HG03108 (cell line): ENCODE measurements around the gene GGTLC2.
"Not testable (repeated sequence)": the region's sequence is repeated elsewhere in the genome, so short reads cannot be mapped to it uniquely, and the experiment has no call there.

Experiments used
- ATAC-seq: cut with Tn5 transposase; IDR thresholded peaks from one replicate; pipeline ENCODE4 v1.9.1; 2021; ENCODE audit warnings: moderate library complexity; ENCODE audit not compliant: unreplicated experiment

GGTLC2 gene

DNA sequence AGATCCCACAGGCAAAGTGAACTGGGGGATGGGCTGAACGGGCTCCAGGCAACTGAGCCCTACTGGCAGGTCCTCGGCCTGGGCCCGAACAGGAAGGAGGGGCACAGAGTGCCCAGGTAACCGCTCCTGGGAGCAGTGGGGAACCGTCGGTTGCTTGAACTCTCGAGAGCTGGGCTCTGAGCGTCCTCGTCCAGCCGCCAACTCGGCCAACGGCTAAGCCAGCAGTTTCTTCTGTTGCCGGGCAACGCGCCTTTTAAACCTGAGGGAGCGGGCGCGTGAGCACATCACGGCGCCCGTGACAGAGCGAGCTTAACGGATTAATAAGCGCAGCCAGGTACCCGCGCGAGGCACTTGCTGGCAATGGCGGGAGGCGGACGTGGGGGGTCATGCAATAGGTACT, at the start of gene GGTLC2:
Gene GGTLC2 (plus strand): TSS at position 301 of the 400 bp plus-strand sequence. CDS start 1,732 bp downstream, outside the sequence.
- ATAC-seq, result not testable (repeated sequence)

DNA sequence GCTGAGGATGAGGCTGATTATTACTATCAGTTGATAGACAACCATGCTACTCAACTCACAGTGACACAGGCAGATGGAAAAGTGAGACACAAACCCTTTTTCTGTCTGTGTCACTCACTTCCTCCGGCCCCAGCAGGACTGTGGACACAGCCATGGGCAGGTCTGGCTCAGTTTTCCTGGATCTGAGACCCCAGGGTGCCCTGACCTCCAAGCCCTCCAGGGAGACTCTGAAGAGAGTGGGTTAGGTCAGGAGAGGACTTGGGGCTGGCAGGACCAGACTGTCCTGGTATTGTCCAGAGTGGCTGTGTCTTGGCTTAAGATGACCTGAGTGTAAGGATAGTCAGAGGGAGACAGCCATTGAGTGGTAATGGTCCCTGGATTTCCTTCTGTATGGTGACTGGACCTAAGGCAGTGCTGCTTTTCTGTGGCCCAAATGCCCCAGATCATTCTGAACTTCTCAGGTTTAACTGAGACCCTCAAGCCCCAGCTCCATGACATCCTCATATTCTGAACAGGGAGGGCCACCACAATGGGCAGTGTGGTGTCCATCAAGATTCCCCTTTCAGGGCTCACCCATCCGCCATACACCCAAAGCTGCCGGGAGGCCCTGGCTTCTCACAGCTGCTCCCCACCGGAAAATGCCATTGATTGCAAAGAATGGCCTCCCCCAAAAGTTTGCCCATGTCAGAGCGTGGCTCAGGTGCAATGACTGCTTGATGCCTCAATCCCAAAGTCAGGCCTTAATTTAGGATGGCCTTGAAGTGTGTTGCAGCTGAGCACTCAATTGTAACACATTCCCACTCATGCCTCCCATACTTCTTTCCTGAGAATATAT, 49.2 kb upstream of the GGTLC2 start:
- no peak for ATAC-seq

DNA sequence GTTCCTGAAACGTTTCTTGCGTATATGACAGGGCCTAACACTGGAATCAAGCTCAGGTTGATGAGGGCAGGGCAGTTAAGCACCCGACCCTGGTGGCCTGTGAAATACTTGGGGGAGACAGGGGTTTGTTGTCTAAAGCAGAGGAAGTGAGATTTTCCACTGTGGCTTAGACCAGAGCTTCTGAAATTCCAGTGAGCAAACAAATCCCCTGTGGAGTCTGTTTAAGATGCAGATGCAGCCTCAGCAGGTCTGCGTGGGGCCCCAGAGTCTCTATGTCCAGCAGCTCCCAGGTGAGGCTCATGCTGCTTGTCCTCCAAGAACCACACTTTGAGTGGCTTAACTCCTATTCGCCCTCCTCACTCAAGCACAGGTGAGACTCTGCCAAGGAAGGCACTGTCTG, 46.3 kb upstream of the GGTLC2 start:
- no peak for ATAC-seq

DNA sequence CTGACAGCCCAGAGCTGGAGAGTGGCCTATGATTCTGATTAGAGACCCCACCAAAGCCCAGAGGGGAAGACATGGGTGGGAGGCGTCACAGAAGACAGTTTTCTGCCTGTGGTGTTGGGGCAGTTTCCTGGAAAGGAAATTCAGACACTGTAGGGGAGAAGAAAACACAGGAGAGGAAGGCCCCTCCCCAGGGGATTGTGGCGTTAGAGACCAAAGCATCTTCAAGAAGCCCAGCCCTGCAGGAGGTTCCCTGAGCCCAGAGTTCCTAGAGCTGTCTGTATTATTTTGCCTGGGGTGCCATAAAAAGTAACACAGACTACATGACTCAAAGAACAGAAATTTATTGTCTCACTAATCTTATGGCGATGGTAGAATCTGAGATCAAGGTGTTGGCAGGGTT, 45.2 kb upstream of the GGTLC2 start:
- no peak for ATAC-seq

DNA sequence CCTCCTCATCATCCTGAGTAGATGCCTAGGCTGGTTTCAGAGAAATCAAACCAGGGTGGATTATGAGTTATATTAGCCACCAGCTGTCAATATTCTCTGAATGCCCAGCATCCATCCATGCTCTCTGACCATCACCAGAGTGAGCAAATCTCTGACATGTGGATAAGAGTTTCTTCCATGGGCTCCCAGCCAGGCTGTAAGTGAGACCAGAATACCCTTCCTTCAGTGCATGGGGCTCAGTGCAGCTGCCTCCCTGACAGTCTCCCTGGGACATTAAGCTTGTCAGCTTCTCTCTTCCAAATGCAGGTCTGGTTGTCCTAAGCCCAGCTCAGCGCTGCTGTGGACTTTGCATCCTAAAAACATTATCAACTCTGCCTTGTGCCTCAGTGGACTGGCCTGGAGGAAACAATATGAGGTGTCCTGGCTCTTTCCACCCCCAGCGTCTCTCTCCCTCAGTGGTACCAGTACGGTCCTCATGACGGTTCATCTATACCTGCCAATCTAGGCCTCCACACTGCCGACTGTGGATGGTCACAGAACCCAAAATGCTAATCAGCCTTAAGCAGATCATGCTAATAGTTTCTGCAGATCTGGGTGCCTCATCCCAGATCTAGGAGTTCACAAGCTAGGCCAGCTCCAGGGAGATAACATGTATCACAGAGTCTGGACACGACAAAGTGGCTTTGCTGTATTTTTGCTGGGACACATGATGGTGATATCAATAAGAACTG, 43.7 kb upstream of the GGTLC2 start:
- ATAC-seq, result no peak

DNA sequence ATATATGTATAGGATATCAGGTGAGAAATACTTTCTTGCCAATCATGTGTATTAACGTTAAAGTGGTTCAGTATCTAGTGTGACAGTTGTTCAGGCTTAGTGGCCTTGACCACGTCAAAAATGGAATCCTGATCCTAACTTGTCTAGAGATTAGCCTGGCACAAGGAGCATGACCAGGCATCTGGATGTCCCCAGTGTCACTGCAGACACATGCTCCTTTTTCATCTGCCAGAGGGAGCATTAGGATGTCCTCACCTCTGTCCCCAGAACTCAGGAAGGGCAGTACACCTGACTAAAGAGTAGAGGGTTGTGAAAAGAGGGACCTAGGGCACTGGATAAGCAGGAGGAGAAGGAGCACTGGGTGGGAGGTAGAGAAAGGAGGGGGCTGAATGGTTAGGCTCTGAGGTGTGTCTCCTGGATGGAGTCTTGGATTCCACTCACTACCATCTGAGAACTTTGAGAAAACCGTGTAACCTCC, 40.9 kb upstream of the GGTLC2 start:
- no peak for ATAC-seq

DNA sequence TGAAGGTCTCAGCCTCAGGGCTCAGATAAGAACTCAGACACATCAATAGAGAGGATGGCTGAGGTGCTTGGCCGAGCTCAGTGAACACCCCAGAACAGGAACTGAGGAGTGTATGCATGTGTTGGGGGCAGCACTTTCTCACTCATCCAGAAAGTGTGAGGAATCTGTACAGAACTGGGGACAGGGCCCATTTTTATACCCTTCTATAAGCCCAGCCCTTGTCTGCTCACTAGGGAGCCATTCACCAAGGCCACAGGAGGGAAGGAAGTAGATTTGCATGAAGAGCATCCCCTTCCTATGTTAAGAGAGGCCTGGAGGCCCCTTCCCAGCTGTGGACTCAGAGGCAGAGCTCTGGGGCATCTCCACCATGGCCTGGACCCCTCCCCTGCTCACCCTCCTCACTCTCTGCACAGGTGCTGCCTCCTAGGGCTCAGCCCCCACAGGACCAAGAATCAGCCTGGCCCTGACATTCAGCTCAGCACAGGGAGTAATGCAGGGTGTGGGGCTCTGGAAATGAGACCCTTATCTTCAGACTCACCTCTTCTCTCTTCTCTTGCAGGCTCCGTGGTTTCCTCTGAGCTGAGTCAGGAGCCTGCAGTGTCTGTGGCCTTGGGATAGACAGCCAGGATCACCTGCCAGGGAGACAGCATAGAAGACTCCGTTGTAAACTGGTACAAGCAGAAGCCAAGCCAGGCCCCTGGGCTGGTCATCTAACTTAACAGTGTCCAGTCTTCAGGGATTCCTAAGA, 39.9 kb upstream of the GGTLC2 start:
- no peak for ATAC-seq

DNA sequence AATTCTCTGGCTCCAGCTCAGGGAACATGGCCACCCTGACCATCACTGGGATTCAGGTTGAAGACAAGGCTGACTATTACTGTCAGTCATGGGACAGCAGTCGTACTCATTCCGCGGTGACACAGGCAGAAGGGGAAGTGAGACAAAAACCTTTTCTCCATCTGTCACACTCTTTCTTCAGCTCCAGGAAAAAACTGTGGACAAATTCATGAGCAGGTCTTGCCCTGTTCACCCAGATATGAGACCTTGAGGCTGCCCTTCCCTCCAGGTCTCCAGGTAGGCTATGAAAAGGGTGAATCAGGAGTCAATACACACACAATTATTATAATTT, 39.4 kb upstream of the GGTLC2 start:
- ATAC-seq, result no peak

DNA sequence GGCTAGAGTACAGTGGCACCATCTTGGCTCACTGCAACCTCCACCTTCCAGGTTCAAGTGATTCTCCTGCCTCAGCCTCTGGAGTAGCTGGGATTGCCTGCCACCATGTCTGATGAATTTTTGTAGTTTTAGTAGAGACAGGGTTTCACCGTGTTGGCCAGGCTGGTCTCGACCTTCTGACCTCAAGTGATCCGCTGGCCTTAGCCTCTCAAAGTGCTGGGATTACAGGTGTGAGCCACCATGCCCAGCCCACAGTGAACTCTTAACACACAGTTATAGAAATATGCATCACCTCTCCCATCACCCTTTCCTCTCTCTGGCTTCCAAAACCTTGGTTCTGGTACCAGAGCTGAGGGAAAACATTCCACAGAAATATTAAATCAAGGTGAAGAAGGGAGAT, 36.4 kb upstream of the GGTLC2 start:
- not testable (repeated sequence) for ATAC-seq

DNA sequence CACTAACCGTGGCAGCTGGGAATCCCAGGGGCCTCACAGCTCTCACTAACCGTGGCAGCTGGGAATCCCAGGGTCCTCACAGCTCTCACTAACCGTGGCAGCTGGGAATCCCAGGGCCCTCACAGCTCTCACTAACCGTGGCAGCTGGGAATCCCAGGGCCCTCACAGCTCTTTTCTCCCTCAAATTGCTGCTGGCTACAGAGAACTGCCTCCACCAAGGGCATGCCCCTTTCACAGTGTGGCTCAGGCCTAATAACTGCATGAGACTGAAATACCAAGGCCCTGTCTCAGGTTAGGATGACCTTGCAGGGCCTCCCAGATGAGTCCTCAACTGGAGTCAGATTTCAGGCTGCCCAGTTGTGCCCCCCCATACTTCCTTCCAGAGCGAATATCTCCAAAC, 35.1 kb upstream of the GGTLC2 start:
- ATAC-seq, result no peak

DNA sequence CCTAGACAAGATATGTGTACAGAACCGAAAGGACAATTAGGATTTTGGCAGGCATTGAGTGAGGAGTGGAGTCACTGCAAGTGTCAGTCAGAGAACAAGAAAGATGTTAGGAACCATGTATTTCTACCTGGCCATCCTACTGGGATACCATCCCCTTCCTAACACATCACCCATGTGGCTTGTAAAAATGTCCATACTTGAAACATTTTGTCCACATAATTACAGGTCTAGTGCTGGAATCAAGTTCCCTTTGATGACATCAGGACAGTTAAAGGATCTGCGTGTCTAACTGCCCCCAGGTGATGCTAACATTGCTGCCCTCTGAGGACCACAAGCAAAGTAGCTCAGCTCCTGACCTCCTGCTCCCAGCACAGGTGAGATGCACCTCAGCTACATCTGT, 31.9 kb upstream of the GGTLC2 start:
- no peak for ATAC-seq

DNA sequence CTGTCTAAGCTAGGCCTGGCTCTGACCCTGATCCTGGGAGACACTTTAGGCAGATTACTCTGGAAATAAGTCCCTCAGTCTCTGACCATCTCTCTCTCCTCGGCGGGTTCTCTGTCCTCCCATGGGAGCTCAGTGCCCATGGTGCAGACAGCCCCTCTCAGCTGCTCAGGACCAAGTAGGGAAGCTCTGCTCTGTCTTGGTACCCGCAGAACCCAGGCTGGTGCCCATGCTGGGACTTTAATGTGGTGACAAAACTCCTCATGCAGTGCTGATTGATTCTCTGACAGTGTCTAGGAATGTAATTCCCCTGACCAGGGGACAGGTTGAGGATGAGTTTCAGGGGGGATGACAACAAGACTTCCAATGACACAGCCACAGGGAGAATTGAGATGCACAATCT, 30.3 kb upstream of the GGTLC2 start:
- ATAC-seq, result no peak

DNA sequence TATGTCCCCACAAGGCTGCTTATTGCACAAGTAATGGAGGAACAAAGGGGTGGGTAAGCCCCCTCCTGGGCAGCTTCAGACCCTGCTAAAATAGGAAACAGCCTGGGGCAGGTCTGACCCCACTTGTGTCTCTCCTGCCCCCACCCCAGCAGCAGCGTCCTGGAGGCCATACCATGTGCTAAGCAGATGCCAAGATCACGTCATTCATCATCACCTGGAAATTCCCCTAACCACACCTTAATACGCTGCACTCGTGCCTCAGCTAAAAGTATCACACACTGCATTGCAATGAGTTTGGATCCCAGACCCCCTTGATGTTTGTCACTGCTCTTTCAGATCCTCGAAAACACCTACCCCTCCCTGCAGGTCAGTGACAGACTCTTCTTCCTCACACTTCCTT, 27.8 kb upstream of the GGTLC2 start:
- no peak for ATAC-seq

DNA sequence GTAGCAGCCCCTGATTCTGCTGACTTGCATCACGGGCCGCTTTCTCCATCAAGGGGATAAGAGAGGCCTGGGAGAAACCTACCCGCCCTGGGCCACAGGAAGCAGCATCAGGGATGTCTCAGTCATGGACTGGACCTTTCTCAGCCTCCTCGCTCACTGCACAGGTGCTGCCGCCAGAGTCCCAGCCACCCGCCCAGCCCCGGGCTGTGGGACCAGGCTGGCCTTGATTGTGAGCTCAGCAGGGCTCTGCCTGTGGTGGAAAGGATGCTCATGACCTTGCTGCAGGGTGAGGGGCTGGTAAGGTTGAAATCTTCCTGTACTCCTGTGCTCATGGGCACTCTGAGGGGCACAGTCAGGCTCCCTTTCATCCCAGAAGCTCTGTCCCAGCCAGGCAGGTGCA, 26.0 kb upstream of the GGTLC2 start:
- ATAC-seq, result no peak

DNA sequence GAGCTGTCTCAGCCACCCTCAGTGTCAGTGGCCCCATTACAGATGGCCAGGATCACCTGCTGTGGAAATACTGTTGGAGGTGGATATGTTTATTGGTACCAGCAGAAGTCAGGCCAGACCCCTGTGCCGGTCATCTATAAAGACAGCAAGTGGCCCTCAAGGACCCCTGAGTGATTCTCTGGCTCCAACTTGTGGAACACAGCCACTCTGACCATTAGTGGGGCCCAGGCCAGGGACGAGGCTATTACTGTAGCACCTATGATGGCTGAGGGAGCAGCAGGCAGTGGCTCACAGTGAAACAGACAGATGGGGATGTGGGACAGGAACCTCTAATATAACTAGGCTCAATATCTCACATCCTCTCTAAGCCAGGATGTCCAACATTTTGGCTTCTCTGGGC, 25.5 kb upstream of the GGTLC2 start:
- no peak for ATAC-seq

DNA sequence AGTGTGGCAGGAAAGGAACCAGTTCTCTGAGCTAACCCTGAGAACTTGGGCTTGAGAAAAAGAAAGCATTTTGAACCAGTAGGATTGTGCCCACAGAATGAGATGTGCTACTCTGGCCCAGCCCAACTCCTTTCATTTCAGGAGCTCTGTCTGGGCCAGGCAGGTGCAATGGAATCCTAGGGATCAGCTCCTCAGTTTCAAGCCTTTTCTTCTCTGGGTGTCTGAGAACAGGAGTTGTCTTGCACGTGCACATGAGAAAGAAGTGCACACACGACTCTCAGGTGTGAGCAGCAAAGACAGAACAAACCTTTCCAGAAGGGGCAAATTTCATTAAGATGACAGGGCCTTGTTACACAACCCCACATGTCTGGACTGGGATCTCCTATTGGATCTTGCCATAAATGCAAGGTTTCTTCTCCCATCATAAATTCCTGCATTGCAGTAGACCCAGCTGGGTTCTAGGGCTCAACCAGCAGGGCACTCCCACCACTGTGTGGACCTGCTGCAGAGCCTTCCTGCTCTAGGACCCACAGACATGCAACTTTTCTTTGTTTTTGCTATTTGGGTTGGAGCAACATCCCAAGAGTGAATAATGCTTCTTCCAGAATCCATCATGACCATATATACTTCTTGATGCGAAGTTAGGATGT, 24.5 kb upstream of the GGTLC2 start:
- ATAC-seq, result no peak

DNA sequence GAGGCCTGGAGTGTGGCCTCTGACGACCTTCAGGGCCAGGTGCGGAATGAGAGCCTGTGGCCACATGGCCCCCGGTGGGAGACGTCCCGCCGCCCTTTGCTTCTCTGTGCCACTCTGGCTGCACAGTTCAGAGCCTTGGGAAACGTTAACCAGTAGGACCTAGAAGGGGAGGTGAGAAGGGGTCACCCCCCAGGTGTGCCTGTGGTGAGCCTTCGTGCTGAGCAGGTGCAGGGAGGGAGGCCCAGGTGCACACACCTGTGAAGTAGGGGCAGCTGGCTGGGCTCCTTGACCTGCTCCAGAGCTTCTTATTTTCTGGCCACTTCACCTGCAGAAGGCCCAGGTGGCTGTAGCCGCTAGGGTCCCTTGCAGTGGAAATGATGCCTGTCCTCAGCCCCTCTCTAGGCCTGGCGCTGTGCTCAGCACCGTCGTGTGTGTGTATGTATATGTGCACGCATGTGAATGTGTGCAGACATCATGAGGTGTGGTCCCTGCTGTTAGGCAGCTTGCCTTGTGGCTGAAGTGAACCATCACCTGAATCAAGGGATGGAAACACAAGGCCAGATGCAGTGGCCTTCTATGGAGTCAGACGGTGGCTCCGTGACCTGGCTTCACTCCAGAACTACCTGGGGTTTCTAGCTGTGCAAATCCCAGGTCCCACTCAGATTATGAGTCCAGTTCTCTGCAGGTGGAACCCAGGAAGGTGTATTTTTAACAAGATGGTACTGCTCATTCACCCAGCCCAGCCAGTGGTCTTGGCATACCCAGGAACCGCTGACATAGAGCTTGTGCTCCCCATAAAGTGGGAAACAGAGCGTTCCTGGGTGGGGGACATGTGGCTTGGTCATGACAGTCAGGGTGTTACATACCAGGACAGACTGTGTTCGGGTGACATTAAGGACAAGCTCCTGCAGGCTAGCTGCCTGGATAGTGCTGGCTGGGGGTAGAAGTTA, 15.6 kb upstream of the GGTLC2 start:
- not testable (repeated sequence) for ATAC-seq

DNA sequence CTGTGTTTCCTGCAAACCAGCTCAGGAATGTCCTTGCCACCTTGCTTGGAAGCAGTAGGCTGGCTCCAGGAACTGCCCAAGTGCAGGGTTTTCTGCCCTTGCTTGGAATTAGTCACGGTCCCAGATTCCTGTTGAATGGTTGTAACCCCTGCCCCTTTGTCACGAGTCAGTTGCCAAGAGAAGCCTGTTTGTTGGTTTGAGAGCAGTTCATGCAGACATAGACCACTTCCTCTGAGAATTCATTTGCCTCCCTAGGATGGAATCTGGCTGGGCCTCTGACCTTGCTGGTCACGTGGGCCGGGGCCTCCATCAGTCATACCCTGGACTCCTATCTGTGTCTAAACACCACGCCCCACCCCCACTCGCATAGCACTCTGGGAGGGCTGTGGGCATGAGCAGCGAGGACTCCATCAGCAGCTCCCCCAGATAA, 13.2 kb upstream of the GGTLC2 start:
- not testable (repeated sequence) for ATAC-seq

DNA sequence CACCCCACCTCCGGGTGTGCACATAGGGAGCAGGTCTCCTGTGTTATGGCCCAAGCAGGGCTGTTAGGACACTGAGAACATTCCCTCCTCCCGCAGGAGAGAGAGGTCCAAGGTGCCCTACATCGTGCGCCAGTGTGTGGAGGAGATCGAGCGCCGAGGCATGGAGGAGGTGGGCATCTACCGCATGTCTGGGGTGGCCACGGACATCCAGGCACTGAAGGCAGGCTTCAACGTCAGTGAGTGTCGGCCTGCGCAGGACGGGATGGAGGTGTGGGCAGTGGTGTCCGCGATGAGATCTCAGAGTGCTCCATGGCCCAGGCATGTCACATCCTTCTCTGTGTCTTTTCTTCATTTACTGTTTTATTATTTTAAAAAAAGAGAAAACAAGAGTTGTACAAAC, 12.2 kb upstream of the GGTLC2 start:
- ATAC-seq, result not testable (repeated sequence)

DNA sequence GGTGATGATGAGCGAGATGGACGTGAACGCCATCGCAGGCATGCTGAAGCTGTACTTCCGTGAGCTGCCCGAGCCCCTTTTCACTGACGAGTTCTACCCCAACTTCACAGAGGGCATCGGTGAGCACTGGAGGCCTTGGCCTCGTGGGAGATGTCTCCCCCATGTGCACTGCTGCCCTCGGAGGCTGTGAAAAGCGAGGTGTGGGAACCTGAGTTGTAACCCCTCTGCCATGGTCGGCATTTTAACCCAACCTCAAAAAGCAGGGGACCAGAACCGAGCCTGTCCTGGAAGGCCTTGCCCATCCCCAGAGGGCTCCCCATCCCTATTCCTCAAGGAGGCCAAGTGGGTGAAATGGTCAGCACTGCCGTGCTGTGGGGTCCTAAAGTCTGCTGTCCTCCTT, 10.9 kb upstream of the GGTLC2 start:
- not testable (repeated sequence) for ATAC-seq
